Ovary (tissue), 9 donors: ENCODE measurements around the gene ATG4A. TPM values are rescaled to one million over a fixed set of nuclear protein-coding genes. Genes with fewer than 3 reads are reported as not detected.

Experiments
- DNase-seq, 5 donors: peaks; one replicate each; pipeline ENCODE4 v3.0.0-alpha.2; 2019 to 2020
- H3K27ac ChIP-seq, 2 donors: fragments of 200-600 bp; one replicate each; pipeline versions ENCODE4 v1.5.1 to v1.8.0; 2019 to 2022
- H3K27me3 ChIP-seq: fragments of 200-600 bp; one replicate; pipeline ENCODE4 v1.8.0; 2022
- H3K36me3 ChIP-seq: fragments of 200-600 bp; sonication (generic); one replicate; pipeline ENCODE4 v1.5.1; 2019
- H3K4me1 ChIP-seq: one replicate; pipeline ENCODE4 v1.8.1; 2013; ENCODE audit warnings: mild to moderate bottlenecking, moderate library complexity; ENCODE audit not compliant: insufficient read depth
- H3K4me3 ChIP-seq: fragments of 200-600 bp; sonication (generic); one replicate; pipeline ENCODE4 v1.5.1; 2017
- H3K9me3 ChIP-seq, 2 donors: fragments of 200-600 bp in 1 of 2; sonication (generic) in 1 of 2; one replicate each; pipeline versions ENCODE4 v1.5.1 to v1.8.1; 2013 to 2019; ENCODE audit warnings: mild to moderate bottlenecking in 1 of 2, moderate library complexity in 1 of 2
- EP300 ChIP-seq: sonication (generic); formaldehyde crosslinking; IDR thresholded peaks from one replicate; pipeline ENCODE4 v1.6.1; 2017; ENCODE audit warnings: antibody characterized with exemption
- POLR2A ChIP-seq: fragments of 450-650 bp; IDR thresholded peaks from one replicate; pipeline ENCODE4 v1.6.1; 2017; ENCODE audit warnings: antibody characterized with exemption, mild to moderate bottlenecking, moderate library complexity
- WGBS, 3 donors: extraction: QIAGEN DNeasy Blood & Tissue Kit in 1 of 3; methylation state at CpG; one replicate each; pipeline versions ENCODE4 v1.1.5 to v1.1.7; 2013 to 2017; 5-methylcytosine and 5-hydroxymethylcytosine counted together
- intact Hi-C, 4 donors: fragments of 100-400 bp; cut with DNase I; formaldehyde crosslinking; loops; one replicate each; pipeline versions ENCODE4 v1.11.0 to v1.15.1; 2022 to 2023
- polyA plus RNA-seq, 2 donors: library from polyadenylated mRNA; stranded (reverse); fragments of 200-250 nt in 1 of 2; fragments of 350-450 nt in 1 of 2; fragmentation: Illumina TruSeq in 1 of 2; extraction: RNeasy Lipid Tissue Mini Kit (QIAGEN cat#74804) in 1 of 2; gene quantifications; one replicate each; pipeline ENCODE4 v1.2.3, GENCODE V29; 2013 to 2014
- total RNA-seq, 7 donors: library from RNA; depleted of rRNA in 2 of 7; stranded (reverse); fragments of >200 nt in 2 of 7; fragmentation: NEBNext Ultra II Directional in 3 of 7; extraction: Animal tissue kit (Norgen Biotek cat#: 25700) in 3 of 7; gene quantifications; one replicate each; pipeline versions ENCODE4 v1.1.0 to v1.2.4, GENCODE V29; 2016 to 2023
- TF ChIP-seq, protein P1 (sequence below), 3 donors: fragments of 450-650 bp in 2 of 3; fragments of 200-600 bp in 1 of 3; IDR thresholded peaks; one replicate each; pipeline versions ENCODE4 v1.5.1 to v1.8.0; 2016 to 2022; ENCODE audit warnings: antibody characterized with exemption in 3 of 3, mild to moderate bottlenecking in 1 of 3
- donor health status: DM: no; HTN: no; CAD: no; lungs with moderate emphysema.
- donor health status: DM: no; HTN: no; CAD: no.
- donor health status: Bipolar disorder and iron deficiency.
- donor health status: DM: yes; HTN: yes; CAD: no.
- donor health status: DM: no; HTN: no; CAD: no.
- donor health status: DM: yes; HTN: yes; CAD: no.

ATG4A gene
- total and polyA plus RNA-seq, 9 donors: 3.7 to 13.5 (median 5.2) TPM

GRCh38 chrX:108138814-108139702 is 47.5 kb downstream of the ATG4A start:
- H3K4me3 ChIP-seq: no peak overlapping the region
- WGBS, 3 donors: 56 to 64% (median 63%) methylated on average over 7 of the region's 7 CpGs
- intact Hi-C loops: no loop called here
- no peaks in the 10 kb centered on the region for H3K9me3 ChIP-seq
- H3K27ac ChIP-seq: no peak overlapping the region
- H3K4me1 ChIP-seq: no peaks in the 10 kb centered on the region
- no peaks in the 10 kb centered on the region for H3K36me3 ChIP-seq
- no peak for DNase-seq
- TF ChIP-seq, protein P1, sequence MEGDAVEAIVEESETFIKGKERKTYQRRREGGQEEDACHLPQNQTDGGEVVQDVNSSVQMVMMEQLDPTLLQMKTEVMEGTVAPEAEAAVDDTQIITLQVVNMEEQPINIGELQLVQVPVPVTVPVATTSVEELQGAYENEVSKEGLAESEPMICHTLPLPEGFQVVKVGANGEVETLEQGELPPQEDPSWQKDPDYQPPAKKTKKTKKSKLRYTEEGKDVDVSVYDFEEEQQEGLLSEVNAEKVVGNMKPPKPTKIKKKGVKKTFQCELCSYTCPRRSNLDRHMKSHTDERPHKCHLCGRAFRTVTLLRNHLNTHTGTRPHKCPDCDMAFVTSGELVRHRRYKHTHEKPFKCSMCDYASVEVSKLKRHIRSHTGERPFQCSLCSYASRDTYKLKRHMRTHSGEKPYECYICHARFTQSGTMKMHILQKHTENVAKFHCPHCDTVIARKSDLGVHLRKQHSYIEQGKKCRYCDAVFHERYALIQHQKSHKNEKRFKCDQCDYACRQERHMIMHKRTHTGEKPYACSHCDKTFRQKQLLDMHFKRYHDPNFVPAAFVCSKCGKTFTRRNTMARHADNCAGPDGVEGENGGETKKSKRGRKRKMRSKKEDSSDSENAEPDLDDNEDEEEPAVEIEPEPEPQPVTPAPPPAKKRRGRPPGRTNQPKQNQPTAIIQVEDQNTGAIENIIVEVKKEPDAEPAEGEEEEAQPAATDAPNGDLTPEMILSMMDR (IDR thresholded peaks at IDR 0.05): no peak
- TF ChIP-seq EP300: no peak
- TF ChIP-seq POLR2A: no peak
- H3K27me3 ChIP-seq: no peaks in the 10 kb centered on the region

GRCh38 chrX:108148524-108148923 is 56.9 kb downstream of the ATG4A start:
- TF ChIP-seq, protein P1 (IDR thresholded peaks at IDR 0.05): no peak
- TF ChIP-seq POLR2A: no peak
- no peak for TF ChIP-seq EP300
- H3K9me3 ChIP-seq: no peaks in the 10 kb centered on the region
- DNase-seq: no peak
- H3K27me3 ChIP-seq: no peaks in the 10 kb centered on the region
- intact Hi-C loops: no loop called here
- no peak overlapping the region for H3K27ac ChIP-seq
- no peak overlapping the region for H3K4me3 ChIP-seq
- H3K4me1 ChIP-seq: no peaks in the 10 kb centered on the region
- H3K36me3 ChIP-seq: no peaks in the 10 kb centered on the region

DNA sequence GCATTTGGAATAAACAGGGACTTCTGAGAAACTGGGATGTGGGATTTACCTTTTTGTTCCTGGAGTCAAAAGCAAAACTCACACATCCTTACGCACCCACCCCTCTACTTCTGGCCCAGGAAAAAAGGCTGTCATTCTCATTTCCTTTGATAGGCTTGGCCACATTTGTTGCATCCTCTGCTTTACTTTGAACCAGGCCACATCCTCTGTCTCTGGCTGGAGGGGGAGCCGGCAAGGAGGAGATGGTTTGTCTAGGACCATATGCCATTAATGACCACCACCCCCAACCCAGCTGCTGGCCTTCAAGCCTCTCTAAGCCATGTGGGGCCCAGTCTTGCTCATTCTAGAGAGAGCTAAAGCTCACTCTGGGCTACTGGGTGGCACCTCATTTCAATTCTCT is 64.5 kb downstream of the ATG4A start:
- H3K4me3 ChIP-seq: no peak overlapping the region
- no peaks in the 10 kb centered on the region for H3K4me1 ChIP-seq
- H3K27ac ChIP-seq: no peak overlapping the region
- no peak for DNase-seq
- TF ChIP-seq POLR2A (no peak), EP300 (no peak)
- TF ChIP-seq, protein P1 (IDR thresholded peaks at IDR 0.05): no peak
- intact Hi-C loops: no loop called here
- 80 to 81% (median 80%) methylated on average over 2 of the region's 2 CpGs for WGBS, 3 donors
- H3K9me3 ChIP-seq: no peaks in the 10 kb centered on the region
- H3K36me3 ChIP-seq: no peaks in the 10 kb centered on the region
- H3K27me3 ChIP-seq: no peaks in the 10 kb centered on the region

- no peaks in the 10 kb centered on the region for H3K9me3 ChIP-seq
- H3K27me3 ChIP-seq: no peaks in the 10 kb centered on the region
- TF ChIP-seq EP300 (no peak), POLR2A (no peak)
- TF ChIP-seq, protein P1 (IDR thresholded peaks at IDR 0.05): no peak
- DNase-seq: no peak
- intact Hi-C loops: no loop called here
- H3K4me3 ChIP-seq: no peak overlapping the region
- H3K27ac ChIP-seq: no peak overlapping the region
- no peaks in the 10 kb centered on the region for H3K36me3 ChIP-seq
- 78 to 85% (median 84%) methylated on average over 6 to 8 of the region's 8 CpGs for WGBS, 3 donors
- no peaks in the 10 kb centered on the region for H3K4me1 ChIP-seq
Observed at GRCh38 chrX:108156934-108157466, 65.4 kb downstream of the ATG4A start.
